ENCODE results near the gene CD200R1L. TPM values are rescaled to one million over a fixed set of nuclear protein-coding genes. Genes with fewer than 3 reads are reported as not detected.

The CD200R1L gene
- total and polyA plus RNA-seq, 2 of the 4 experiments (the other 2 are of a cell fraction) = not detected

GRCh38 chr3:112782491-112782890, 64.2 kb downstream of the CD200R1L start:
- no CpG with 5 or more reads among the region's 2 CpGs for WGBS, 2 experiments (ENCODE audit: extremely low coverage in 2 of 2, insufficient read length in 1 of 2)
- H2AFZ ChIP-seq (replicated peaks; ENCODE audit: low read length, poor library complexity) = no peak overlapping the region
- in situ Hi-C loops (cut with MboI; ENCODE audit: low sequenced_read_pairs) (no loop called here), dilution Hi-C loops (cut with HindIII; ENCODE audit: low sequenced_read_pairs, unreplicated experiment) (no loop called here), intact Hi-C loops (cut with micrococcal nuclease) (no loop called here)
- H3K9me3 ChIP-seq (ENCODE audit: control insufficient read depth, insufficient read depth, low read length) = peaks cover under 1% of the 10 kb centered on the region; the same call in 1 of the 2 replicates
- H3K79me1 ChIP-seq (ENCODE audit: low read depth in 1 of 2, low read length in 2 of 2) = no peaks in the 10 kb centered on the region
- DNase-seq (no peak), ATAC-seq (ENCODE audit: low read depth) (no peak)
- no TSS peak for BruUV-seq (replicated peaks)
- no peak overlapping the region for H3K23ac ChIP-seq (ENCODE audit: low read depth, low read length)
- peak overlapping the region; percentile 28; the same call in 1 of the 2 replicates for H2BK120ac ChIP-seq (ENCODE audit: low read depth, low read length)
- no peak overlapping the region for H3K56ac ChIP-seq (ENCODE audit: extremely low read depth, insufficient read depth, low read length)
- TF ChIP-seq FOS (IDR thresholded peaks at IDR 0.05; ENCODE audit: low read depth, low read length) (no peak), NFE2L2 (IDR thresholded peaks at IDR 0.05; ENCODE audit: low read depth, low read length) (no peak), POLR2A (IDR thresholded peaks at IDR 0.05; ENCODE audit: low read depth, low read length) (no peak), RAD21 (IDR thresholded peaks at IDR 0.05; ENCODE audit: low read length) (no peak), SMC3 (IDR thresholded peaks at IDR 0.05; ENCODE audit: low read depth, low read length) (no peak), CHD1 (IDR thresholded peaks at IDR 0.05; ENCODE audit: low read depth, low read length) (no peak)
- H2BK5ac ChIP-seq (ENCODE audit: low read depth, low read length, poor library complexity, severe bottlenecking) = no peak overlapping the region
- no peak overlapping the region for H2AK9ac ChIP-seq (replicated peaks; ENCODE audit: low read depth, low read length, poor library complexity)
- H2BK15ac ChIP-seq (ENCODE audit: low read depth, low read length) = peak overlapping the region; percentile 7; the same call in 1 of the 3 replicates
- peaks cover 21% of the 10 kb centered on the region for H3K4me1 ChIP-seq (ENCODE audit: control insufficient read depth, insufficient read depth, low read length)
- no peaks in the 10 kb centered on the region for H3K36me3 ChIP-seq (ENCODE audit: control insufficient read depth, insufficient read depth, low read length)
- H3K14ac ChIP-seq (replicated peaks; ENCODE audit: low read depth, low read length) = 0 out of 2 replicates have a peak overlapping the region, but pooled peaks have one; percentile 5
- no peak overlapping the region for H3K4me3 ChIP-seq (ENCODE audit: insufficient read depth, low read depth, low read length)
- ChIA-PET POLR2A (ENCODE audit: unreplicated experiment) (no interaction called here), CTCF (no interaction called here)
- H3K27me3 ChIP-seq (ENCODE audit: control insufficient read depth, insufficient read depth, low read length) = no peaks in the 10 kb centered on the region
- peak overlapping the region; percentile 13; the same call in 1 of the 2 replicates for H2BK20ac ChIP-seq (ENCODE audit: low read depth, low read length)
- H2AK5ac ChIP-seq (ENCODE audit: low read depth, low read length) = peak overlapping the region; percentile 22; the same call in 1 of the 2 replicates
- no peak overlapping the region for H3K27ac ChIP-seq (ENCODE audit: insufficient read depth, low read length)
- no peak overlapping the region; the same call in 1 of the 2 replicates for H3K4ac ChIP-seq (ENCODE audit: low read depth, low read length)
- H4K8ac ChIP-seq (ENCODE audit: low read depth in 2 of 2, low read length in 2 of 2) = 0 out of 4 replicates have a peak overlapping the region, but pooled peaks of 1 of the 2 experiments have one; percentile 1
- H3K9ac ChIP-seq (ENCODE audit: low read depth, low read length) = no peak overlapping the region
- no peak overlapping the region; the same call in 1 of the 2 replicates for H4K91ac ChIP-seq (ENCODE audit: insufficient read depth, low read depth, low read length)
- H3K18ac ChIP-seq (ENCODE audit: low read depth, low read length) = peak overlapping the region; percentile 41; the same call in 1 of the 2 replicates
- no peak overlapping the region for H4K5ac ChIP-seq (ENCODE audit: low read depth, low read length)
- H3K9me1 ChIP-seq (ENCODE audit: insufficient read depth, low read length) = peaks cover 6% of the 10 kb centered on the region
- no peak overlapping the region for H3K4me2 ChIP-seq (ENCODE audit: low read depth, low read length)
- no peaks in the 10 kb centered on the region for H4K20me1 ChIP-seq (ENCODE audit: insufficient read depth, low read length)
